ENCODE results near the gene DIDO1.

DIDO1 gene

DNA sequence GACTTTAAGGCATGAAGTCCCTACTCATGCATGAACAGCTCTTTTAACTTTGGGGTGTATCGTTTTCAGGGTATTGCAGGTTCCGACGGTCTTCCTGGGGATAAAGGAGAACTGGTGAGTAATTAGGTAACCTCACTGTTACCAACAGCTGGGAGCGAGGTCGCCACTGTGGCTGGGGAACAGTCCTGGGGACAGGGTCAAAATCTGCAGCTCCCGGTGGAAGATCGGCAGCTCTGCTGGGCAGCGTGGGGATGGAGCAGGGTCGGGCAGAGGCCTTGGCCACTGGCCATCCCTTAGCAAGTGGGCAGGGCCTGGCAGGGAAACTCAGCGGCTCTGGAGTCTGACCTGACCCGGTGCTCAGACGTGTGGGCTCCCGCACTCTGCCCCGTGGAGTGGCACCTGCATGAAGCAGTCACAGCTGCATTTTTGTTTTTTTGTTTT is 93.3 kb downstream of the DIDO1 start:
- Mint-ChIP-seq H3K36me3 (ENCODE audit: insufficient read depth) (no peaks in the 10 kb centered on the region), H3K9me3 (no peaks in the 10 kb centered on the region), H3K27me3 (peaks cover 14% of the 10 kb centered on the region), H3K4me1 (no peaks in the 10 kb centered on the region), H3K4me3 (no peak overlapping the region), H3K27ac (ENCODE audit: low read depth) (no peak overlapping the region)
- ATAC-seq (replicated peaks; ENCODE audit: extremely low read depth, poor library complexity, severe bottlenecking) (peak; percentile 43), DNase-seq (ENCODE audit: low spot score in 2 of 2) (no peak)

DNA sequence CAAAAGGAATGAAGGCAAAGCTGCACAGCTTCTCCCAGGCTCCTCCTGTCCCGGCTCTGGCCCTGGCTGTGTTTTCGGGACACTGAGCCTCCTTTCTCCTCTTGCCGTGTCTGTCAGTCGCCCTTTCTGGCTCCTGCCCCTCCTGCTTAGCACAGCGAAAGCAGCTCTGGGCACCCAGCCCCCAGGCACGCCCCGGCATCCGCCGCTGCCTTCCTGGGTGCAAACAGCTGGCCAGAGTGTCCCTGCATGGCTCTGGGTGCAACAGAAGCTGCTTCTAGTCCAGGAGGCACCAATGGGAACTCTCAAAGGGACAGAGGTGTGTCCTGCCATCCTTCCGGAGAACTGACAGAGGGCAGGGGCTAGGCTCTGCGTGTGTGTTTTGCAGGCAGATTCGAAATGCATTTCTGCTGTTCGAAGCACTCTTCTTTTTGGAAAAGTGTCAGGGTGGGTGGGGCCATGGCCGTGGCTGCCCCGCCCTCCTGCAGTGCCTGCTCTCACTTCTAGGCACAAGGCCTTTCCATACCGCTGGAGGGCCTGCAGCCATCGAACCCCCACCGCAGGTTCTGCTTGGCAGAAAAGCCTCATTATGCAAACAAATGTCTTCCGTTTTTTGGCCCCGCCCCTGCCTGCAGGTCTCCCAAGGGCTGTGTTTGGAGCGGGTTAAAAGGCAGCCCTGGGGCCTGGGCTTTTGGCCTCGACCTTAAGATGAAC is 93.9 kb downstream of the DIDO1 start:
- Mint-ChIP-seq H3K4me1 (no peaks in the 10 kb centered on the region), H3K36me3 (ENCODE audit: insufficient read depth) (no peaks in the 10 kb centered on the region), H3K27me3 (peaks cover 14% of the 10 kb centered on the region), H3K9me3 (no peaks in the 10 kb centered on the region), H3K4me3 (no peak overlapping the region), H3K27ac (ENCODE audit: low read depth) (no peak overlapping the region)
- ATAC-seq (replicated peaks; ENCODE audit: extremely low read depth, poor library complexity, severe bottlenecking) (peak; percentile 40), DNase-seq (ENCODE audit: low spot score in 2 of 2) (no peak)

DNA sequence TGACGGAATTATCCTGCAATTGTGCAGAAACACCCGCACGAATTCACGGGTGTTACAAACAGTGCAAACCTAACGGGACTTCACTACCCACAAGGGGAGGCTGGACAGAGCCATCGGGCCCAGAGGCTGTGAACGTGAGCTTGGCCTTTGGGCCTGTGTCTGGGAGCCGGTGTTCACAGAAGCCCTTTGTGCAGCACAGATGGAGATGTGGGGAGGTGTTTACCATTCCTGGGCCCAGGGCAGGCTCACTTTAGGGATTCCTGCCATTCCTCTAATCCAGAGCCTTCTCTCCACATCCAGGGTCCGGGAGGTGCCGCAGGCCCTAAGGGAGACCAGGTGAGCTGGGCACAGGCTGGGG is 94.5 kb downstream of the DIDO1 start:
- Mint-ChIP-seq H3K4me3 (no peak overlapping the region), H3K27ac (ENCODE audit: low read depth) (no peak overlapping the region)
- no peak for ATAC-seq (replicated peaks; ENCODE audit: extremely low read depth, poor library complexity, severe bottlenecking)

GRCh38 chr20:62831361-62831788 is 94.9 kb downstream of the DIDO1 start:
- Mint-ChIP-seq H3K36me3 (ENCODE audit: insufficient read depth) (no peaks in the 10 kb centered on the region), H3K4me3 (no peak overlapping the region), H3K9me3 (no peaks in the 10 kb centered on the region), H3K27me3 (peaks cover 14% of the 10 kb centered on the region), H3K4me1 (no peaks in the 10 kb centered on the region), H3K27ac (ENCODE audit: low read depth) (no peak overlapping the region)
- ATAC-seq (replicated peaks; ENCODE audit: extremely low read depth, poor library complexity, severe bottlenecking) = no peak
- no peak for DNase-seq (ENCODE audit: low spot score in 2 of 2)

More for the DNA sequence above, 94.5 kb downstream of the DIDO1 start:
- Mint-ChIP-seq H3K9me3 (no peaks in the 10 kb centered on the region), H3K4me1 (no peaks in the 10 kb centered on the region), H3K27me3 (peaks cover 14% of the 10 kb centered on the region), H3K36me3 (ENCODE audit: insufficient read depth) (no peaks in the 10 kb centered on the region)
- DNase-seq (ENCODE audit: low spot score in 2 of 2) = no peak

DNA sequence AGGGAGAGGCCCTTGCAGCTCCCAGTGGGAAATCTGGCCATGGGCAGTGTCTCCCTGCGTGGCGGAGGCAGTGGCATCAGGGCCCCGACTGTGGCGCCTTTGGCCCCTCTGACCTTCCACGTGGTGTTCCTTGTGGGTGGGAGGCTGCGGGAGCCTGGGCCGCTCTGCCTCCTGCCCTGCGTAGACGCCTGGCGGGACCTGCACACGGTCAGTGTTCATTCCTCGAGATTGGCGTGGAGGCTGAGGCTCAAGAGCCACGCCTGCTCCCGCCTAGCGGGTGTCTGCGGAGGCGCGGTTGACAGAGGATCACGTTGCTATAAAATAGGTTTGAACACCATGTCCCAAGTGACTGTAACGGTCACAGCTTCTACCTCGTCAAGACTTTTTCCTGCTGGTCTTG is 95.5 kb downstream of the DIDO1 start:
- no peaks in the 10 kb centered on the region for H3K4me1 Mint-ChIP-seq
- DNase-seq (ENCODE audit: low spot score in 2 of 2) = no peak
- no peak overlapping the region for H3K27ac Mint-ChIP-seq (ENCODE audit: low read depth)
- ATAC-seq (replicated peaks; ENCODE audit: extremely low read depth, poor library complexity, severe bottlenecking) = no peak
- H3K9me3 Mint-ChIP-seq = no peaks in the 10 kb centered on the region
- H3K27me3 Mint-ChIP-seq = peaks cover 9% of the 10 kb centered on the region
- no peak overlapping the region for H3K4me3 Mint-ChIP-seq
- H3K36me3 Mint-ChIP-seq (ENCODE audit: insufficient read depth) = no peaks in the 10 kb centered on the region

DNA sequence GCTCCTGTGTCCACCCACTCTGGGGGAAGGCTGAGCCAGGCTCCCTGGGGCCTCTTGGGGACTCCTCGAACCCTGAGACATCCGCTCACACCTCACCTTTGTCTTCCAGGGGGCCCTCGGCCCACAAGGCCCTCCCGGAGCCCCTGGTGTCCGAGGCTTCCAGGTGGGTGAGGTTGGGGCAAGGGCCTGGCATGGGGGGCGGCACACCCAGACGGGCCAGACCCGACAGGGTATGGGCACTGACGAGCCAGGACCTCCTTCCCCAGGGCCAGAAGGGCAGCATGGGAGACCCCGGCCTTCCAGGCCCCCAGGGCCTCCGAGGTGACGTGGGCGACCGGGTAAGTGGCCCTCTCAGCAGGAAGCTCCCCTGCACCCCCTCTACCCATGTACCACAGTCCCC is 96.1 kb downstream of the DIDO1 start:
- Mint-ChIP-seq H3K36me3 (ENCODE audit: insufficient read depth) (no peaks in the 10 kb centered on the region), H3K4me1 (no peaks in the 10 kb centered on the region), H3K9me3 (no peaks in the 10 kb centered on the region), H3K27ac (ENCODE audit: low read depth) (no peak overlapping the region), H3K4me3 (no peak overlapping the region), H3K27me3 (peaks cover 3% of the 10 kb centered on the region)
- ATAC-seq (replicated peaks; ENCODE audit: extremely low read depth, poor library complexity, severe bottlenecking) (no peak), DNase-seq (ENCODE audit: low spot score in 2 of 2) (no peak)

- DNase-seq (ENCODE audit: low spot score in 2 of 2) = no peak
- H3K4me3 Mint-ChIP-seq = no peak overlapping the region
- H3K27me3 Mint-ChIP-seq = no peaks in the 10 kb centered on the region
- H3K9me3 Mint-ChIP-seq = no peaks in the 10 kb centered on the region
- H3K27ac Mint-ChIP-seq (ENCODE audit: low read depth) = no peak overlapping the region
- H3K4me1 Mint-ChIP-seq = no peaks in the 10 kb centered on the region
- no peak for ATAC-seq (replicated peaks; ENCODE audit: extremely low read depth, poor library complexity, severe bottlenecking)
- no peaks in the 10 kb centered on the region for H3K36me3 Mint-ChIP-seq (ENCODE audit: insufficient read depth)
Observed at GRCh38 chr20:62829231-62830230, 96.8 kb downstream of the DIDO1 start.

GRCh38 chr20:62828511-62829230 is 97.6 kb downstream of the DIDO1 start:
- Mint-ChIP-seq H3K4me3 (no peak overlapping the region), H3K27ac (ENCODE audit: low read depth) (no peak overlapping the region), H3K4me1 (no peaks in the 10 kb centered on the region), H3K9me3 (no peaks in the 10 kb centered on the region), H3K27me3 (no peaks in the 10 kb centered on the region), H3K36me3 (ENCODE audit: insufficient read depth) (no peaks in the 10 kb centered on the region)
- ATAC-seq (replicated peaks; ENCODE audit: extremely low read depth, poor library complexity, severe bottlenecking) (no peak), DNase-seq (ENCODE audit: low spot score in 2 of 2) (no peak)

- H3K36me3 Mint-ChIP-seq (ENCODE audit: insufficient read depth) = no peaks in the 10 kb centered on the region
- no peak overlapping the region for H3K27ac Mint-ChIP-seq (ENCODE audit: low read depth)
- DNase-seq (ENCODE audit: low spot score in 2 of 2) (no peak), ATAC-seq (replicated peaks; ENCODE audit: extremely low read depth, poor library complexity, severe bottlenecking) (no peak)
- no peaks in the 10 kb centered on the region for H3K27me3 Mint-ChIP-seq
- no peaks in the 10 kb centered on the region for H3K9me3 Mint-ChIP-seq
- no peaks in the 10 kb centered on the region for H3K4me1 Mint-ChIP-seq
- no peak overlapping the region for H3K4me3 Mint-ChIP-seq
Observed at GRCh38 chr20:62828051-62828450, 98.3 kb downstream of the DIDO1 start.
